Activated CD4-positive, alpha-beta T cell treated with anti-CD3 and anti-CD28 coated beads, Interleukin-2, amount 50 U/mL, for 4 hours (primary cell): ENCODE measurements around the gene PRR20G.

ENCODE experiments used
- DNase-seq, 2 experiments: peaks; one replicate each; pipeline ENCODE4 v3.0.0-alpha.2; 2020

Gene PRR20G

DNA sequence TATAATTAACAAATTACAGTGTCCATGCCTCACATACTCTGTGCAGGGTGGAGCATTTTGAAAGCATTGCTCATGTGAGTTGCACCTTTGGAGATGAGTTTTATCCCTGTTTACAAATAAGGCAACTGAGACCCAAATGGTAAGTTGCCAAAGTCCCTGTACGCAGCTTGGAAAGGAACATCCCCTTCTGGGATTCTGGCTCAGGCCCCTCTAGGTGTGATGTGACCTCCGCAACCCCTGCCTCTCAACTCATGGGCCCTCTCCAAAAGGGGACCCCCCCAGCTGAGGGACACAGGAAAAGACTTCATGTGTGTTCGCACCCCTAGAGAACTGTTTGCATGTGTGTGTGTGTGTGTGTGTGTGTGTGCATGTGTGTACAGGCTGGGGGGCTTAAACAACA, 25.3 kb downstream of the PRR20G start:
- DNase-seq = no peak

DNA sequence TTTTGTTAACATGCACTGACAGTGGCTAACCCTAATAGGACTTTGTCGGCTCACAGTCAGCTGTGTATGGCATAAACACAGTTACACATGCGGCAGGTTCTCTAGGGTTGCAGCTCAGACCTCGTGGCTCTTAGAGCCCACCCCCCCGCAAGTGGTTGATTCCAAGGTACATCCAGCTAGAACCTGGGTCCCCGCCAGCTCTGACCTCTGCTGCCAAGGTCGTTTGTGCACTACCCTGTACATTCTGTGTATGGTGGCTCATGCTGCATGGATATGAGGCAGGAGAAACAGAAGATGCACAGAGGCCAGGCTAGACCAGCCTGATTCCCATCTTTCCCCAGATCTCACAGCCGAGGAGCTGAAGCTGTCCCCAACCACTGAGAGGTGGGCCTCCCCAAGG, 25.9 kb downstream of the PRR20G start:
- no peak for DNase-seq

DNA sequence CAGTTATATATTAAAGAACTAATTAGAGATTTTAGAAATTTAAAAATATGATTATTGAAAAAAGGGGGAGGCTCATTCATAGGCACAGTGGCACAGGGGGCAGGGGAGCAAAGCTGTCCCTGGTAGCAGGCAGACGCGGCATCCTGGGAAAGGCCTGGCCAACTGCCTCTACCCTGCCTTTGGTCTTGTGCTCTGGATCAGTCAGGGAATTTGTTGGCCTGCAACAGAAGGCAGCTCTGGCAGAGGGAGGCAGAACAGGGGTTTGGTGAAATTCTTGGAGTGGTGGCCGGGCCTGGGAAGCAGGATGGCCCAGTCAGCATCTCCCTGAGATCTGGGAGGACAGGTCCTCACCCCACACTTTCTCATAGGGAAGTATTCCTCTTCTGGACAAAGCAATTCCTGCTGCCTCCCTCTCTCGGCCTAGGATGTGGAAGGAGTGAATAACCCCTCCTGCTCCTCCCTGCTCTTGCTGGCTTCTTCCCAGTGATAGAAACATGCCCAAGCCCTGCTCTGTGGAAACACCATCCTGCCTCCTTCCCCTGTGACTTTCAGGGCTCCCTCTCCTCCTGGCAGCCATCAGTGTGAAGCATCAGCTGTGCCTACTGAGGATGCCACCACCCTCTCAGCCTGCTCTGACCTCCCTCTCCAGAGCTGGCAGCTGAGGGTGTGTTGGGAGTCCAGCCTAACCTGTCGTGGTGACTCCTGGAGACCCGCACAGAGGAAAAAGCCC, 26.9 kb downstream of the PRR20G start:
- DNase-seq = no peak

DNA sequence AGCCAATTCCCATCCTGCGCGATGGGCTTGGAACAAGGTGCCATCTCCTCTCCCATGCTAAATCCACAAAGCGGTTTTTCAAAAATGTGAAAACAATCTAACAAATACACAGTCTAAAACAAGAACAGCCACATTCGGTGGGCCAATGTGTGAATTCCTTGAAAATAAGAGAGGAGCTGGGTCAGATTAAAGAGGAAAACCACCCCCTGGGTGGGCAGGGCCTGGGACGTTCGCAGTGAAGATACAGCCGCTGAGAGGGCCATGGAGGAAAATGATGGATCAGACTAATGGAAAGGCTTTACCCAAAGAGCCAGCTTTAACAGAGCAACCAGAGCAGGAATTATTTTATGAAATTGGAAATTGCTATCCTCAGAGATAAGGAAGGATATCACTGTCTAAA, 27.4 kb downstream of the PRR20G start:
- no peak for DNase-seq

DNA sequence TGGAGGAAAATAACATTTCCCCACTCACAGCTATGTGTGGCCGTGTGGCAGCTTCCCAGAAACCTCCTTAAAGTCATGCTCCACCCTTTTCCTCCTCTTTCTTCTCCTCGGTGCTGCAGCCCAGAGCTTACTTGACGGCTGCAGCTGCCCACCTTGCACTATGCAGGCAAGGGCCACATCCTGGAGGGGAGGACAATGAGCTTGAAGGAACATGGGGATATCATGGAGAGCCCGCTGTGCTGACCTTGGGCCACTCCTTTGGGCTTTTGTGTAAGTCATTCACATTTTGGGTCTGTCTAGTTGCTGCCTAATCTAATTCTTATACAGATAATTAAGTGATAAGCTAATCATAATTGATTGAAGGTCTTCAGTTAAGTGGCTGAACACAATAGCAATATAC, 28.0 kb downstream of the PRR20G start:
- DNase-seq = no peak

DNA sequence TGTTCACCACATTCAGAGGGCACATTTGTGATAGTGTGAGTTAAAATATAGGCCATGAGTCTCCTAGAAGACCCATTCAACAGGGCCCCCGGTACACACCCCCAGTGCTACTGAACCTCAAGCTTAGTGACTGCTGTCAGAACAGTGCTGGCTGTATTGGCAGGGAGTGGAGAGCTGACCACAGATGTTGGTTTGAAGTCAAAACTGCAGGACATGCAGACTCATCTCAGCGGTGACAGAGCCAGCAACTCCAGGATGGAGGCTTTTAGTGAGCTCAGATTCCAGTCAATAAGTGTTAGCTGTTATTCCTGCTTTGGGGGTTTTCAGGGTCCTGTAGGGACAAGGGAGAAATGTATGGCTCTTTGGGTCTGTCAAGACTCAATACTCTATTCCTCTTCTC, 29.1 kb downstream of the PRR20G start:
- no peak for DNase-seq

DNA sequence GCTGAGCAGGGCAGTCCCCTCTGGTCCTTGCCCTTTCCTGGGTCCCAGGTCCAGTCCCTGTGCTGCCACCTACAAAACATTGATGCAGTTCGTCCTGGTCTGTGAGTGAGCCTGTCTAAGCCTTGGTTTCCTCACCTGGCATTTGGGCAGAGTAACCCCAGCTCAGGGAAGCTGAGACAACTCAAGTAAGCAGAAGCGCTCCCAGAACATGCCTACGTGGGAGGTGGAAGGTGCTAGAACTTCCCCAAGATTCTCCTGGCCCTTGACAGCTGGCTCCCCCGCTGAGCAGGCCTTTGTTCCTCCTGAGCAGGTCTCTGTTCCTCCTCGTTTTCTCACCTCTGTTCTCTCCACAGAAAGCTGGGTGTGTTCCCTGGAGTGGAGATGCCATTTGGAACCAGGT, 30.5 kb downstream of the PRR20G start:
- DNase-seq = no peak

DNA sequence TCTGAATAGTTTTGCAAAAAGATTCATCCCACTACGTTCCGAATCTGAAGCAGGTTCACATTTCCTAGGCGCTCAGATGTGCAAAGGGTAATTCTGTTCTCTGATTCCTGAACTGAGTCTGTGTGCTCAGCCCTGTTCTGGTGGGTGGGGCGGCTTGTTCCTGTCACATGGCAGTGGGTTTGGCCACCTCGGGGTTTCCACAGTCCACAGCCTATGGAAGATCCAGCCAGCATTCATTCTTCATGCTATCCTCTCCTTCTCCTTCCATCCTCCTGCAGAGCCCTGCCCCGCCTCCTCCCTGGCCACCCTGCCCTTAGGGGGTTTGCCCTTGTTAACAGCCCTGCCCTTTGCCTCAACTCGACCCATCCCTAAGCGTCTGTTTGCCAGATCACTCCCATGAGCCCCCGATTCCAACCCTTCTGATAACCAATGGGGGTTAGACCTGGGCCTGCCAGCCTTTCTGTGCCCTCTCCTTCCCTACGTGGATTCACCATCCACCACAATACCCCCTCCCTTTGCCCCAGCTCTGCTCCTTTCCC, 31.0 kb downstream of the PRR20G start:
- DNase-seq = no peak

DNA sequence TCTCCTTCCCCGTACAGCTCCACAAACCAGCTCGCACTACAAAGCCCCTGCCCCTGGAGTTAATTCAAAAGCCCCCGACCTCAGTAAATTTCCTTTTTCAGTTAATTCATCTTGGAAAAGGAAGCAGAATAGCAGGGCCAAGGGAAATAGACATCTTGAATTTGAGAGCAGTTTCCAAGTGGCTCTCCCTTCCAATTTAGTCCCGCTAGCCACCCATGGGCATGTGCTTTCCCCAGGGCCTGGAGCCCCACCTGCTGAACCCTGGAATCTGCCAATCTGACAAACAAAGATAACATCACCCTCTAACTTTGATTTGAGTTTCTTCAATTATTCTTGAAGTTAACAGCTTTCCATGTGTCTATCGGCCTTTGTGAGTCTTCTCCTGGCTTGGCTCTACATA, 31.7 kb downstream of the PRR20G start:
- no peak for DNase-seq

DNA sequence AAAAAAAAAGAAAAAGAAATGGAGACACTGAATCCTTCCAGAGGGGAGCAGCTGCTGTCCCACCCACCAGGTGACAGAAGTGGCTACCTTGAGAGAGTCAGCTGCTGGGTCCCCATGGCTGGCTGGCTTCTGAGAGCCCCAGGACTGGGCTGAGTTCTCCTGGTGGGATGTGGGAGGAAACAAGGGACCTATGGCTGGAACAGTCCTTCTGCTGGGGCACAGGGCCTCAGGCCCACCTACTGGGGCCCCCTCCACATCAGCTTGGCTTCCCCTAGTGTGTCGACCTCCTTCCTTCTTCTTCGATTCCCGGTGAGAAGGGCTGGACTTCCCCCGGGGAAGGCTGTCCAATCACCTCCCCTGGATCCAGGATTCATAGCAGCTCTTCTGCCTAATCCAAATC, 32.3 kb downstream of the PRR20G start:
- DNase-seq = no peak

DNA sequence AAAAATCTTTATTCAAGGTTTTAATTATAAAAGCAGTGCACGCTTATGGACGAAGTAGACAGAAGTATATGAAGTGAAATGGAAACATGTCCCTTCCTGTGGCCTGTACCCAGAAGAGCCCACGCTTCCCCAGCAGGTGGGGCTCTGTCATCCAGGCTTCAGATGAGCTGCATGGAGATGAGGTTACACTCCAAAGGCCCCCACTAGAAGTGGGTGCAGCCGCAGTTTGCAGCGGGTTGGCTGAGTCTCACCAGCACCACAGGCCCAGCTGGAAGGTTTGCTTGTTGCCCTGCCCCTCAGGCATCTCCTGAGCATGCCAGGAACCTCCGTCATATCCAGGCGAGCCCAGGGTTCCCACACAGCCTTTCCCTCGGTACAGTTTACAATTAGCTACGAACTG, 33.1 kb downstream of the PRR20G start:
- no peak for DNase-seq

DNA sequence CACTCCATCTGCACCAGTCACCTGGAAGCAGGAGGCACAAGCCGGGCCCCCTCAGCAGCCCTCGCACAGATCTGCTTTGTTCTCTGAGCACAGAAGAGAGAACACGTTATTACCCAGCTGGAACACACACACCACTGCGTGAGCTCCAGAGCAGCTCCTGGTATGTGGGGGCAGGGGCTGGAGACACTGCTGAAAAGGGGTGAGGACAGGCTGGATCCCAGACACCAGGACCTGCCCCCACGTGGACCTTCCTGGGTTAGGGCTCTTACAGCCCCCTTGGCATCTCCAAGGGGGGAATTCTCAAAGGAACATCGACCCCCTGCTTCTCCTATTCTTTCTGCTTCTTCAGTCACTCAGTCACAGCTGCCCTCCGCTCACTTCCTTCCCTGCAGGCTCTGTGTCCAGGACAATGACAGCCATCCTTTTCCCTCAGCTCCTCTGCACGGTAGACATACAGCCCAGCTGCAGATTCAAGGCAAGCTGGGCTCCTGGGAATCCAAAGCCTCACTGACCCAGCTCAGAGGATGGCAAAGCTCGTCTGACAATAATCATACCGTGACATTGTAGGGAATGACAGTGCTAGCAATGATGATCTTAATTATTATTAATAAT, 33.7 kb downstream of the PRR20G start:
- no peak for DNase-seq

DNA sequence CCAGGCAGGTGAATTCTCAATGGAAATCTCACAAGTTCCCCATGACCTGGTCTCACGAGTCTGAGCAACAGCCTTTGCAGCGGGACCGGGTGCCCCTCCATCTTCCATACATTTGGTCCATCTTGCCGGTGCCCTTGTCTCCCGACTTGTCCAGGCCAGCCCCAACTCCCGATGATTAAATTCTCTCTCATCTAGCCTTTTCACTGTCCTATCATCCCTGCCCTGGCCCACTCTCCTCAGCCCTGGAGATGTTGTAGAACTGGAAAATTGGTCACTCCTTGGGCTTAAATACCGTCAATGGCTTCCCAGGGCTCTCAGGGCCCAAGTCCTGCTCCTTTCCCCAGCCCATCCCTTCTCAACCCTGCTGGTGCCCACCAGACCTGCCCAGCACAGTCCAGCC, 34.4 kb downstream of the PRR20G start:
- DNase-seq = no peak

DNA sequence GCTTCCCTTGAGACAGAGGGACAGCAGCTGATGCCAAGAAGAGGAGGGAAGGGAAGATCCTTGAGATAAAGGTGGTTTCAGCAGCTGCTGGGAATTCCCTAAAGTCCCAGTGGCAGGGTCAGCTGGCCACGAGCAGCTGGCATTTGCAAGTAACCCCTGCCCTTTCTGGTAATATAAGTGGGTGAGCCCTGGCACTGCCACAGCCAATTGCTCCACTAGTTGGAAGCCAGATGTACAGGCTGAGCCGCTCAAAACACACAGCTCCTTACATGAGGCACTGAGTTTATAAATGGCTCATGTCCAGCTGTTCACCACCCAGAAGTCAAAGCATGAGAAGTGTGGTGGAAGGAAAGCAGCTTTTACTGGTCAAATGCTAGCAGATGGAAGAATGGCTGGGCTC, 35.4 kb downstream of the PRR20G start:
- no peak for DNase-seq

DNA sequence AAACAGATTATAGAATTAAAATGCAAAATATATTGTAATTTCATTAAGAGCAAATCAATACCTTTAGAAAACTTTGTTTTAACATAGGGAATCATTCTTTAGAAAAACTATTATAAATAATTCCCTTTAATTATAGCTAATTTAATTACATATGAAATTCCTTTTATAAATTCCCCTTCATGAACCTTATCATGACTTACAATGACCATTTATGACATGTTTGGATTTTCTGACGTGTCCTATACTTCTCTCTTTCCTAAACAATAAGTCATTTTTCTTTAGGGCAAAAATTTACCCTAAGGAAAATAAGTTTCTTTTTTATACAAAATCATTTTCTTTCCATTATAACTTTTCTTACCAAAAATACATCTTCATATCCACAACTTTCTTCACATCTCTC, 37.8 kb downstream of the PRR20G start:
- DNase-seq = no peak

DNA sequence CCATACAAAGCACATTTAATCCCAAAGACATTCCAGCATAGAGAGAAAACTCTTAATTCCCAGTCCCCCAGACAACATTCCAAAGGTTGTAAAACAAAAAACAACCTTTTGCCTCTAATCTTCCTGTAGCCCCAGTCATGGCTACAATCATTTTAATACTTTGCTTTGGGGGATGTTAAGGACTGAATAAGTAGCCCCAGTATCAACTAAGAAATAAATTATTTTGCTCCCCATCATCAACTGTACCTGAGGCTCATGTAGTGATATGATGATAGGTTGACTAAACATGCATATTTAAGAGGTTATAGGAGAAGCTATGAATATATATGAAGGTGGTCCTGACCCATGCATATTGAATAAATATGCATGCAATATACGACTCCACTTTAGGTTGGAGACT, 40.6 kb downstream of the PRR20G start:
- DNase-seq = no peak

DNA sequence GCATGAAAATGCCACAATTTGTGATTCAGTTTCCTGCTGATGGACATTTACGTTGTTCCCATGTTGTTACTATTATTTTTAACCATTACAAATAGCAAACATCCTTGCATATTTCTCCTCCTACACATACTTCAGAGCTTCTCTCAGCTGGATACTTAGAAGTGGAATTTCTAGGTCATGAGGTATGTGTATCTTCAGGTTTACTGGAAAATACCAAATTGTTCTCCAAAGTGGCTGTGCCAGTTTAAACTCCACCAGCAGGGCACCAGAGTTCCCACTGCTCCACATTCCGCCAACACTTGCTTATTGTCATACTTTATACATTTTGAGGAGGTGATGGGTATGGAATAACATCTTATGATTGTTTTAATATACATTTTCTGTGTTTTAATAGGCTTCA, 49.2 kb downstream of the PRR20G start:
- DNase-seq = no peak

DNA sequence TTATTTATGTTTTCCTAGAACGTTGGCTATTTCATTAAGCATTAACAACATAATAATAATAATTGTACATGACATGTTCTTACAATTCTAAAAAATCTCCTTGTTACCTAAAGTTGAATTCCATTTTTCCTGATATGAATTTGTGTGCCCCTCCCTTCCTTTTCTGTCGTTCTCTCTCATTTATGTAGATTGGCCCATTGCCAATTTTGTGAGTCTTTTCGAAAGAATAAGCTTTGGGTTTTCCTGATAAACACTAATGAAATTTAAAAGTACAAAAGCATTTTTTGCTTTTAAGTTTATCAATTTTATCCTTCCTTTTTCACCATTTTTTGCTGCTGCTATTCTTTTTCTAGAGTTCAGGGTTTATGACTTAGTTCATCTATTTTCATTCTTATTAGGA, 50.0 kb downstream of the PRR20G start:
- DNase-seq = no peak

DNA sequence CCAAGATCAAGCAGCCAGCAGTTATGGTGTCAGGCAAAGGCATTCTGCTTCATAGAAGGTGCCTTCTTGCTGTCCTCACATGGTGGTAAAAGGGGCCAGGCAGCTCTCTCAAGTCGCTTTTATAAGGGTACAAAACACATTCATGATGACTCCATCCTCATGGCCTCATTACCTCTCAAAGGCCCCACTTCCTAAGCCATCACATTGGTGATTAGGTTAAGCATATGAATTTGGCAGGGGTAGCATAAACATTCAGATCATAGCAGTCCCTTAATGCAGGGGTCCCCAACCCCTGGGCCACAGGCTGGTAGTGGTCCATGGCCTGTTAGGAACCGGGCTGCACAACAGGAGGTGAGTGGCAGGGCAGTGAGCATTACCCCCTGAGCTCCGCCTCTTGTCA, 52.1 kb downstream of the PRR20G start:
- no peak for DNase-seq

DNA sequence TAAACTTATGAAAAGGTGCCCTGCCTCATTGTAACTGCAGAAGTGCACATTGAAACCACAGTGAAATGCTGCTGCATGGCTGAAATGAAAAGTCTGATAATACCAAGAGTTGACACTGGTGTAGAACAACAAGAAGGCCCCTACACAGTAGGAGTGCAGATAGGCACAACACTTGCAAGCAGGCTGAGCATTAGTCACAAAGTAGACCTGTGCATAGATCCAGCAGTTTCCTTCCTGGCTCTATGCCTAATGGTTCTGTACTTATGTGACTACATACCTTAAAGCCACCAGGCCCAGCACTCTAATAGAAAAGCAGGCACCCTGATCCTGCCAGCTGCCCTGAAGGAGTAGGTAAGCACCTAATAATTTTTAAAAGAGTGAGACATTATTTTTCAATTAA, 53.1 kb downstream of the PRR20G start:
- no peak for DNase-seq
